Fibroblast of pulmonary artery (primary cell): ENCODE results near the gene HASPIN.

Source experiments
- DNase-seq: peaks from one replicate; pipeline ENCODE4 v3.0.0-alpha.2; 2010; ENCODE audit warnings: low read depth
- H3K4me3 ChIP-seq: replicated peaks from 2 replicates; pipeline ENCODE4 v1.5.1; 2011; ENCODE audit warnings: low read depth, mild to moderate bottlenecking, control low read depth, low read length, moderate library complexity
- TF ChIP-seq, protein P1 (sequence below): IDR thresholded peaks from 2 replicates; pipeline ENCODE4 v1.5.1; 2011; ENCODE audit warnings: mild to moderate bottlenecking, control low read depth, low read length, inconsistent platforms; ENCODE audit errors: missing control alignments

Gene HASPIN

DNA sequence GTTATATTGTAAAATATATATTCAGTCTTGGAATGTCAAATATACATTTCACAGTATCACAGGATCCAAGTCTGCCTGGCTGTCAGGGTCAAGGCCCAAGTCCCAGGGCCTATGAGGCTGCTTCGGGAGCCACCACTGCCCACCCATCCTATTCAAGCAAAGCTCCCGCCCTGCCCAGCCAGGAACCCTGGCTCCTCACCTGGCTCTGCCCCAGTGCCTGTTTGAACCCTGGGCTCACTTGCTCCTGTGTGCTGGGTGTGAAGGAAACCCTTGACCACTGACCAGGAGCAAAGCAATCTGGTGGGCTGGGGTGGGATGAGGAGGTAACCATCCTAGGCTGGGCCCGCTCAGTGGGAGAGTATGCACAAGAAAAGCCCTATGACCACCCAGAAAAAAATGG is 50.3 kb downstream of the HASPIN start:
- TF ChIP-seq, protein P1, sequence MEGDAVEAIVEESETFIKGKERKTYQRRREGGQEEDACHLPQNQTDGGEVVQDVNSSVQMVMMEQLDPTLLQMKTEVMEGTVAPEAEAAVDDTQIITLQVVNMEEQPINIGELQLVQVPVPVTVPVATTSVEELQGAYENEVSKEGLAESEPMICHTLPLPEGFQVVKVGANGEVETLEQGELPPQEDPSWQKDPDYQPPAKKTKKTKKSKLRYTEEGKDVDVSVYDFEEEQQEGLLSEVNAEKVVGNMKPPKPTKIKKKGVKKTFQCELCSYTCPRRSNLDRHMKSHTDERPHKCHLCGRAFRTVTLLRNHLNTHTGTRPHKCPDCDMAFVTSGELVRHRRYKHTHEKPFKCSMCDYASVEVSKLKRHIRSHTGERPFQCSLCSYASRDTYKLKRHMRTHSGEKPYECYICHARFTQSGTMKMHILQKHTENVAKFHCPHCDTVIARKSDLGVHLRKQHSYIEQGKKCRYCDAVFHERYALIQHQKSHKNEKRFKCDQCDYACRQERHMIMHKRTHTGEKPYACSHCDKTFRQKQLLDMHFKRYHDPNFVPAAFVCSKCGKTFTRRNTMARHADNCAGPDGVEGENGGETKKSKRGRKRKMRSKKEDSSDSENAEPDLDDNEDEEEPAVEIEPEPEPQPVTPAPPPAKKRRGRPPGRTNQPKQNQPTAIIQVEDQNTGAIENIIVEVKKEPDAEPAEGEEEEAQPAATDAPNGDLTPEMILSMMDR: no peak
- DNase-seq: no peak
- H3K4me3 ChIP-seq: no peak overlapping the region
